GM12801 (cell line): ENCODE measurements around the gene CDC14A.

Experiments
- CTCF ChIP-seq: IDR thresholded peaks from one replicate; pipeline ENCODE4 v1.5.1; 2011; ENCODE audit warnings: control low read depth; ENCODE audit not compliant: insufficient read length; ENCODE audit errors: extremely low read depth

CDC14A gene

DNA sequence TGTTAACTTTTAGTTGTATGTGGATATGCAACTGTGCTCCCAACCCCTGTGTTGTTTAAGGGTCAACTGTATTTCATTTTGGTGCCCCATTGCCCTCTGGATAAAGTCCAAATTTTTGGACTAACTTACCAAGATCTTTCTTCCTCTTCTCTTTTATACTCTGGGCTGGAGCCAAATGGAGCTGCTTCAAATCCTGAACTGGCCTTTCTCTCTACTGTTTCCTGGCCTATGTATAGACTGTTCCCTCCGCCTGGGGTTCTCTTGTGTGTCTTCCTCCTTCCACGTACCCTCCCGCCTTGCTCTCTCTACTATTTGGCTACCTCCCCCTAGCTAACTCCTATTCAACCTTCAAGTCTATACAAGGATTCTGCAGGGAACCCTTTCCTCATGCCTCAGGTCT is 8.4 kb upstream of the CDC14A start:
- no peak for TF ChIP-seq CTCF

DNA sequence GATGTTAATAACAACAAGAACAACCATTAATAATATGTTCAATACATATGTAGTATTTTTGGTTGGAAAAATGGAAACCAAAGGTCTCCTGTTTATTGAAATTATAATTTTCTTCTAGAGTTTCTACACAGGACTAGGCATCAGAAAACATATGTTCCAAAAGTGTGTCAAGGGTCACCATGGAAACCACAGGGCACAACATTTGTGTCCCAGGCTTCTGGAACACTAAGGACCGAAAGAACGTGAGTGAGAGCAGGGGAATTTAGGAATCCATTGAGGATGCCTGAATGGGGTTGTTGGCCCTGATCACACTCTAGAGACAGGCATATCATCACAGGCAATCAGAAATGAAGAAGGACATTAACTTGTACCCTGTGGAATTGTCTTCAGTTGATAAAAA is 7.5 kb upstream of the CDC14A start:
- TF ChIP-seq CTCF, result no peak

DNA sequence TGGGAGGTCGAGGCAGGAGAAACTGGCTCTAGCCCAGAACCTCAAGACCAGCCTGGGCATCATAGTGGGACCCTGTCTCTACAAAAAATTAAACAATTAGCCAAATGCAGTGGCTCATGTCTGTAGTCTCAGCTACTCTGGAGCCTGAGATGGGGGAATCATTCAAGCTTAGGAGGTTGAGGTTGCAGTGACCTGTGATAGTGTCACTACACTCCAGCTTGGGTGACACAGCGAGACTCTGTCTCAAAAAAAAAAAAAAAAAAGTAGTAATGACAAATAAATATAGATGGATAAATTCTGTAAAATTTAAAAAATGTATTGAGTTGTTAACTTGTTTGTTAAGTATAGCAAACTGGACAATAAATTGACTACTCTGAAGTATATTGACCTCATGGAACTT is 5.9 kb upstream of the CDC14A start:
- TF ChIP-seq CTCF, result no peak

DNA sequence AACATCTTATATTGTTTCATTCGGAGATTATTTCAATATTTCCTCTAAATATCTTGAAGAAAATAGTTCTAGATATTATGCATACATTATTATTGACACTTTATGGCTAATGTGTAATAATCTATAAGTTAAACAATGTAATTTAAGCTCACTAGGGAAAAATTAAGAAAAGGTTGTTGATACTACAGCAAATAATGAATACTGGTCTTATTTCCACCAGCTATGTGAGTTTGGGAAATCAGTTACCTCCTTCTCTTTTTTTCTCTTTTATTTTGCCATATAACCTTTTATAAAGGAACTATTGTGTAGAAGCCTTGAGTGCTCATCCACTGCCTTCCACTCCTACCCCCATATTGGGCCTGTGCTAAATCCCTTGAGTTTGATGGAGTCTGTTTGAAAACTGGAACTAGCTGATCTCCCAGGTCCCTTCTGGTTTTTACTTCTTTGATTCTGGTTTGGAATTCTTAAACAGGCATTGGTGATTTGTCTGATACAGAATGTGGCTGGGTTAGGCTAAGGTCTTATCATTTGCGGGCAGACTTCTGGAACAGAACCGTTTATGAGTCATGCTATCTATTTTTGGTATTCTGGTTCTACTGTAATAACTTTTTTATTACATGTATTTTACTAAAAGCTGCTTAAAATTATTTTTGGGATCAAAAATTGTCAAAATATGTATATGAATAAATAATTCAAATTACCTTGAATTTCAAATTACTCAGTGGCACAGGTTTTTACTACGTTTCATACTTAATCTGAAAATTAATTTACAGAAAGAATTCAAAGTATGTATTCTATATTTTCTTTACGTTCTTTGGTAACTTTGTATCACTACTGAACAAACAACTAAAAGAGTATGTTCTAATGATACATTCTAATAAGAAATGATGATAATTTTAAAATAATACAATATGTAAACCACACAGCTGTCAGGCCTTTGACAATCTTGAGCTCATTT is 5.0 kb upstream of the CDC14A start:
- TF ChIP-seq CTCF, result no peak

GRCh38 chr1:100348549-100349144 is 3.7 kb upstream of the CDC14A start:
- no peak for TF ChIP-seq CTCF

- no peak for TF ChIP-seq CTCF
Measured at GRCh38 chr1:100349246-100349645, 3.1 kb upstream of the CDC14A start.

- no peak for TF ChIP-seq CTCF
Measured at GRCh38 chr1:100350787-100351094, 1.6 kb upstream of the CDC14A start.
